Dermis blood vessel endothelial cell (primary cell): ENCODE results near the gene MRPL43. TPM values are rescaled to one million over a fixed set of nuclear protein-coding genes. Genes with fewer than 3 reads are reported as not detected.
A peak's percentile ranks its signal among the peaks of the same experiment; 100 is the strongest.

ENCODE experiments used
- DNase-seq: peaks from one replicate; pipeline ENCODE4 v3.0.0; 2010
- total RNA-seq: library from RNA; depleted of rRNA; stranded (reverse); fragments of >200 nt; gene quantifications from 2 replicates; pipeline ENCODE4 v1.2.3, GENCODE V29; 2014

Gene MRPL43
- total RNA-seq, 1 donor from 2014 or later, result 50.4 TPM

GRCh38 chr10:101001659-101002035 lies 14.3 kb upstream of the MRPL43 start:
- DNase-seq, result no peak

- peak; percentile 98 for DNase-seq
Observed at GRCh38 chr10:101000915-101001658, 13.8 kb upstream of the MRPL43 start.

- peak; percentile 41 for DNase-seq
Observed at GRCh38 chr10:101000127-101000914, 13.0 kb upstream of the MRPL43 start.

- DNase-seq, result no peak
Observed at GRCh38 chr10:100999742-101000126, 12.4 kb upstream of the MRPL43 start, which contains the start of gene LZTS2. LZTS2 (plus strand) TSS chr10:100999808; CDS start chr10:101002539, 2,731 bp downstream.

- DNase-seq, result peak; percentile 85
Observed at GRCh38 chr10:100998991-100999741, 11.9 kb upstream of the MRPL43 start.

GRCh38 chr10:100998183-100998990 lies 11.1 kb upstream of the MRPL43 start:
- peak; percentile 80 for DNase-seq

- peak; percentile 82 for DNase-seq
Observed at GRCh38 chr10:100997360-100998182, 10.3 kb upstream of the MRPL43 start.

GRCh38 chr10:100996678-100997359 lies 9.5 kb upstream of the MRPL43 start:
- DNase-seq, result peak; percentile 37

GRCh38 chr10:100995181-100995580 lies 7.9 kb upstream of the MRPL43 start:
- DNase-seq, result no peak

GRCh38 chr10:100993986-100994708 lies 6.8 kb upstream of the MRPL43 start:
- DNase-seq, result peak; percentile 72

GRCh38 chr10:100989088-100989487 lies 1.8 kb upstream of the MRPL43 start:
- no peak for DNase-seq

- no peak for DNase-seq
Observed at GRCh38 chr10:100988166-100988565, 869 bp upstream of the MRPL43 start.

GRCh38 chr10:100987685-100988049 lies 370 bp upstream of the MRPL43 start:
- DNase-seq, result no peak

- DNase-seq, result no peak
Observed at GRCh38 chr10:100986623-100986951, 710 bp downstream of the MRPL43 start.

GRCh38 chr10:100985336-100985735 lies 2.0 kb downstream of the MRPL43 start:
- DNase-seq, result no peak

GRCh38 chr10:100984672-100985177 lies 2.6 kb downstream of the MRPL43 start:
- no peak for DNase-seq

GRCh38 chr10:100983868-100984671 lies 3.2 kb downstream of the MRPL43 start:
- no peak for DNase-seq

- DNase-seq, result no peak
Observed at GRCh38 chr10:100982916-100983830, 4.1 kb downstream of the MRPL43 start.
